GM18498 (cell line): ENCODE results near the gene GREB1.
A peak's percentile ranks its signal among the peaks of the same experiment; 100 is the strongest.

Source experiments
- ATAC-seq: cut with Tn5 transposase; IDR thresholded peaks from one replicate; pipeline ENCODE4 v1.9.1; 2021; ENCODE audit warnings: mild to moderate bottlenecking, moderate library complexity; ENCODE audit not compliant: unreplicated experiment

GREB1 gene

DNA sequence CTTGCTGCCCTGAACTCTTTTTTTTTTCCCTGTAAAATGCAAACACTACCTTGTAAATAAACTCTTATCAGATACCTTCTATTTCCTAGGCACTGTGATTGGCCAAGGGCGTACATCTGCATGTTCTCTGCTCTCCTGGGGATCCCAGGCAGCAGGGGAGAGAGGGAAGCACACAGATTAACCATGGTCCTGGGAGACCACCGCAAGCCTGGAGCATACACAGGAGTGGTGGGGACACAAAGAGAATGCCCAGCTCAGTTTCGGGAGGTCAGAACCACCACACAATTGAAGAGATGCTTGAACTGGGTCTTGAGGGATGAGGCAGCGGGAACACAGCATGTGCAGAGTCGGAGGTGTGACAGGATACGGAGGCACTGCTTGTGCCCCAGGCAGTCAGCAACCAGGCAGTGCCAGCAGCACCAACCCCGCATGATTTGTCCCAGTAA, 2.1 kb downstream of the GREB1 start:
- ATAC-seq: no peak

DNA sequence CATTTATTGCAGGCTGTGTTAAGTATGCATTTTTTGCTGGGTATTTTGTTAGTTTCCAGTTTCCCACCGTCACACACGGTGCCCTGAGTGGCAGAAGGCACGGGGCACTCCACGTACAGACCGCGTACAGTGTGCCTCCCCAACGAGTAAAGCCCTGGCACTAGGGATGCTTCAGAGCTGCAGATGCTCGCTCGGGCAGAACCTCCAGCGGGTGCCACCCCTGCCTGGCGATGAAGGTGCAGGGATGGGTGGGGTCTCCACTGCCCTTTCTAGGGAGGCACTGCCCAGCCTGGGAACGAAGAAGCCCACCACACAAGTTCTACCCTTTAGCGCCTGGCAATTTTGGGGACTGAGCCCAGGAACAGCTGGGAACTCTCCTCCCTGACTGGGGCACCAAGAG, 4.1 kb downstream of the GREB1 start:
- no peak for ATAC-seq

DNA sequence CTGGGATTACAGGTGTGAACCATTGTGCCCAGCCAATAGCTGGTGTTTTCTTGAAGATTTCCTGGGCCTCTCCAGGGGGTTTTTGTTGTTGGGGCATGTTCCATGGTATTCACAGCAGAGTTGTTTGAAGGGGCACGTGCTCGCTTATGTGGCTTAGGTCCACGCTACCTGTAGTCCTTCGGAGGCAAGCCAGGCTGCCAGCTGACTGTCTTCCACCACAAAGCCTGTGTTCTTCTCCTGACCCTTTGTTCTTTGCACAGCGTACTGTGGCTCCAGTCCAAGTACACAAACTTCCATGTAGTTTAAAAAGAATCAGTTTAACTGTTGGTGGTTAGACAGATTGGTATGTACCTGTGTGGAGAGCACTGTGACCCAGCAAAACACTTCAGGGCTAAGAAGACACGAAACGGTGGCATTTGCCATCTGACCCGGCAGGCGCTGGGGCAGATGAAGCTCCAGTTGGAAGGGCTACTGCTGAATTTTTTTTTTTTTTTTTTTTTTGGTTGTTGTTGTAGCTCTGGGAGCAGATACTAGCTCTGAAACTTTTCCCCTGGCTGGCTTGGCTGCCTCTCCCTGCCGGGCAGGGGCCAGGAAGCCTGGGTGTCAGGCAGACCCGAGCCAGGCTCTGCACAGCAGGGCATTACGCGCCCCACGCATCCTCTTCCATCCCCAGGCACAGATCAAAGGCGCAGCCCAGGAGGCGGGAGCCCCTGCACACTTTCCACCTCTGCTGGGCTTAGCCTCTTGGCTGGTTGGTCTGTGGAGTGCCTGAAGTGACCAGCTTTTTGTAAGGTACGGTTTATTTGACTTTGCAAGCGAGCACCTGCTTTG, 5.7 kb downstream of the GREB1 start:
- no peak for ATAC-seq

- no peak for ATAC-seq
Measured at GRCh38 chr2:11540148-11540995, 6.5 kb downstream of the GREB1 start.

- no peak for ATAC-seq
Measured at GRCh38 chr2:11540996-11541692, 7.3 kb downstream of the GREB1 start.

GRCh38 chr2:11541693-11542274, 7.9 kb downstream of the GREB1 start:
- ATAC-seq: no peak

DNA sequence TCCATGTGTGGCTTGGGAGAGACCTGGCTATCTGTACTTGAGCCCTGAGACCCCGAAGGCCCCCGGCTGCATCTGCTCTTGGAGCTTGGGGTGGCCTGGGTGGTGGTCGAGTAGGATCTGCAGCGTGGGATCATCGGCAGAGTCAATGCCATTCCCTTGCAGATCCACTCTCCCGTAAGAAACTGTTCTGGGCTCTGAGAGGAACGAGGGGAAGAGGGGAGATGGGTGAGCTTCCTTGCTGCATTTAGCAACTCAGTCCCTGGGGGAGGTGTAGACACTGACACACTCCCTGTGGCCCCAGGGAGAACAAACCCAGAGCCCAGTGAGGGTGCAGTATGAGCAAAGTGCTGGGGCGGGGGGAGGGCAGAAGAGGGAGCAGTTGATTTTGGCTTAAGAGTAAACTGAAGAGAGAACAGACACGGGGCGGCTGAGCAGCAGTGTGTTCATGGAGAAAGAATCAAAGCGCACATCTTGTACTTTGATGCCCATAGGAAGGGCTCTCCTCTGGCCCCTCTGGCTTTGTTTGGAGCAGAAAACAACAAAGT, 8.5 kb downstream of the GREB1 start:
- ATAC-seq: no peak

DNA sequence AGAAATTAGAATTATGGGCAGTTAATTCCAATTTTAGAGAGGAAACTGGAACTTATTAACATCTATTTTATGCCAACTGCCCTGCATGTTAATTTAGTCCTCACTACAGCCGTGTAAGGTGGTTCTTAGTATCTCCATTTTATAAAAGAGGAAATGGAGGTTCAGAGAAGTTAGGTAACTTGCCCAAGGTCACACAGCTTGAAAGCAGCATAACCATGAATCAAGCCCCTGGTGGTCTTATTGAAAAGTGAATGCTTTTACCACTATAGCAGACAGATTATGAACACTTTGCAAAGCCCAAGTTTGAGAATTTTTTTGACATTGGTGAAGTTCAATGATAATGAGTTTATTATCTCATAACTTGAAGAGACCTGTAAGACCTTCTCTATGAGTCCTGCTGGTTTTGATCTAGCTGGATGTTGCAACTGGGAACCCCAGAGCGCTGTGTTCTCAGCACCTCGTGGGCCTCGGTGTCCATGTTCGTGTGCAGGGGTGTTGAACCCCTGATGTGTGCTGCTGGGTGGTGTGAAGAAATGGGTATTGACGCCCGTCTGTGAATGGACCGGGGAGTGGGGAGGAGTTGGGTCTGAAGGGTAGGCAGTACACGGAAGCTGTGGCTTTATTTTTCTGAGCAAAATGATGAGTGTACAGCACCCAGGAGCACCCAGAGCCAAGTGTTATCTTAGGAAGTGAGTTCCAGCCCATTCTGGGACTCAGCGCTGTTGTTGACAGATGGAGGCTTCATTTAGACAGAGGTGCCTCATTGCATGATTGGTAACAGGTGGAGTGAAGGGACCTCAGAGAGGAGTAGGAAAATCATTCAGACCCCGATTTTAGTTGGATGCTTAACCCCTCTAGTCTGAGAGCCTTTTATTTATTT, 9.7 kb downstream of the GREB1 start:
- no peak for ATAC-seq

GRCh38 chr2:11546072-11546471, 12.2 kb downstream of the GREB1 start:
- no peak for ATAC-seq

GRCh38 chr2:11547912-11548497, 14.2 kb downstream of the GREB1 start:
- no peak for ATAC-seq

- no peak for ATAC-seq
Measured at GRCh38 chr2:11550302-11550701, 16.5 kb downstream of the GREB1 start.

DNA sequence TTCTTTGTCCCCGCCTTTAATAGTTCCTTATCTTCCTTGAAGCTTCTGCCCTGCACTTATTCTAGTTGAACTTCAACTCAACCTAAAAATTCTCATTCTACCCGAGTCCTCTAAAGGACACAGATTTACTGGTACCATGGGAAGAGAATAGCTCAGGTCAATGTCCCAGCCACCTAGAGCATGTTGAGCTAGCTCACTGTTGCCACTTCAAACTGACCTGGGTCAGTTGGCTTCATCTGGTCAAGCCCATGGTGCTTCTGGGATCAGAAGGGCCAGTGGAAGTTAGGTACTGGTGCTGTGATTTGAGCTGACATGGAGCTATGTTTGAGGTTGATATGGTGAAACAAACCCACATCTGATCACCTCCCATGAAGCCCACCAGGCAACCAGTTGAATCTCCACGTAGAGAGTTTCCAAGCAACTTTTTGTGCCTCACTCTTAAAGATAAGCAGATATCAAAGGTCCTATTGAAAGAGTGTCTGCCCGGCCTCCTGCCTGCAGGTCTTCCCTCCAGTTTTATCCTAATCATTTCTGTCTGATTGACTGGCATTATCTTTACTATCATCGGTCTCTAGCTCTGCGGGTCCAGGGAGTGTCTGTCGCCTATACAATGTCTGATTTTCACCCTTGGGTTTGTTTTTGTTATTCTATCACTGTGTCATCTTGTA, 17.2 kb downstream of the GREB1 start:
- no peak for ATAC-seq

DNA sequence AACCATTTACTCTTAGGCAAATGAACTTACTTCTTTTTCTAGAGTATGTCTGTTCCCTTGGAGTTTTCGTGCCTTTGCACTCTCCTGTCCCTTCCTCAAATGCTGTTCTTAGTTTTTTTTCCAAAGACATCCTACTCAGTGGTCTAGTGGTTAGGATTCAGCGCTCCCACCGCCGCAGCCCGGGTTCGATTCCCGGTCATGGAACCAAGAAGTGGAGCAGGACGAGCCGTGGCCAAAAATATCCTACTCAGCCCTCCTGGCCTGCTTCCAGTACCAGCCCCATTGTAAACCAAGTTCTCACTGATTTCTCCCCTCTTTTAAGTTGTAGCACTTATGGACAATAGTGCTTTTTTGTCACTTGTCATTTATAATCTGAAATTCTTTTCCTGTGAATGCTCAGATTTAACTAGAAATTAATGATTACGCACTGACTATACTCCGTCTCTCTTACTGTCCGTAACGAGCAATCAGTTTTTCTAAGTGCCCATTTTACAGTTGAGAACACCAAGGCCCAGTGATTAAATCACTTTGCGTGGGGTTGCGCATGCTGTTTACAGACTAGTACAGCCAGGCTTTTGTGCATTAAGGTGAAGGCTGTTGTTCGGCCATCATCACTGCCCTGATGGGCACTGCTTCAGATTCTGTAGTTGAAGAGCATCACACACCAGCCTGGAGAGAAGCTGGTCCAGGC, 17.9 kb downstream of the GREB1 start:
- no peak for ATAC-seq

- no peak for ATAC-seq
Measured at GRCh38 chr2:11552260-11552638, 18.4 kb downstream of the GREB1 start.

- peak; percentile 22 for ATAC-seq
Measured at GRCh38 chr2:11553661-11554398, 20.0 kb downstream of the GREB1 start.

DNA sequence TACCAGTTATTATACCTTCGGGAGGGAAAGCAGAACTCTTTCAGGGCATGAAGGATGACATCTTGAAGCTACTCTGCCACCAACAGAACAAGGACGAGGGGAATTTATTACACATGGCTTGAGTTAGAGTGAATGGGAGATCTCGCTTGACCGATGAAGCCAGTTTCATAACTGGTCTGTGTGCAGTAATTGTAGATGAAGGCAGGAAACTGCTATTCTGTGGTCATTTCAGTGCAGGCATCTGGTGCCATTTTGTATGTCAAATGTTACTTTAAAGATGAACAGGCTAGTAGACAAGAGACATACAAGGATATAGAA, 20.5 kb downstream of the GREB1 start:
- peak; percentile 53 for ATAC-seq

GRCh38 chr2:11556101-11556806, 22.4 kb downstream of the GREB1 start:
- ATAC-seq: no peak
